ENCODE measurements around the gene DNAH12. TPM values are rescaled to one million over a fixed set of nuclear protein-coding genes. Genes with fewer than 3 reads are reported as not detected.

Gene DNAH12
- total and polyA plus RNA-seq, 9 of the 15 experiments (the other 6 are each of a cell fraction or from before 2014, with no cell fraction given), result 0.01 to 0.04 (median 0.01) TPM; not detected in 5

DNA sequence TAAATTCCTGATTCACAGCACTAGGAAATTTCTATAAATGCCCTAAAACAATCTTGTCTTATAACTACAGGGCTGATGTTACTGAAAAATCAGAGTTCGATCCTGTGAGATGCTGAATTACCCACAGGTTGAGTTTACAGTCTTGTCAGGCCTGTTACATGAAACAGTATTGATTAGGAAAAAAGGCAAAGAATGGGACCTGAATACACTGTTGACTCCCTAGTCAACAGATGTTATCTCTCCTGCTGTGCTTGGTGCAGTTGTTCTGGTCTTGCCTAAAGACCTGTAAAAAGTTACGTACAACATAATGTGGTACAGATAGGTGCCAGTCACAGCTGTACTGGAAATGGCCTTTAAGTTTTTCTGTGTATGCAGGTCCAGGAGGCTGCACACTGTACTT is 160.3 kb downstream of the DNAH12 start:
- no peak for DNase-seq (ENCODE audit: extremely low read depth in 1 of 4, low spot score in 3 of 4)
- 9% methylated on average over 2 of the region's 2 CpGs for WGBS (ENCODE audit: insufficient coverage, low coverage, missing lambda C conversion rate)
- Histone ChIP-seq H3K9me1 (ENCODE audit: control insufficient read depth, insufficient read depth, low read length) (no peaks in the 10 kb centered on the region), H4K20me1 (replicated peaks; ENCODE audit: control insufficient read depth, insufficient read depth, low read length) (no peaks in the 10 kb centered on the region), H3K27me3 (ENCODE audit: control insufficient read depth in 2 of 2, insufficient read depth in 2 of 2, low read length in 2 of 2) (no peaks in the 10 kb centered on the region), H3K4me1 (replicated peaks in 1 of 2; ENCODE audit: control insufficient read depth in 2 of 2, insufficient read depth in 2 of 2, low read length in 2 of 2) (no peaks in the 10 kb centered on the region), H3K9ac (ENCODE audit: insufficient read depth in 1 of 2, low read depth in 2 of 2, low read length in 2 of 2) (no peak overlapping the region), H2AFZ (ENCODE audit: low read depth, low read length) (no peak overlapping the region), H3K9me3 (replicated peaks; ENCODE audit: control insufficient read depth, insufficient read depth, low read depth, low read length) (no peaks in the 10 kb centered on the region), H3K4me3 (no peak overlapping the region), H3K36me3 (ENCODE audit: control insufficient read depth, insufficient read depth, low read length) (no peaks in the 10 kb centered on the region), H3K27ac (ENCODE audit: extremely low read depth, low read depth, low read length) (no peak overlapping the region), H3K79me2 (ENCODE audit: control insufficient read depth, insufficient read depth, low read length) (no peaks in the 10 kb centered on the region), H3K4me2 (ENCODE audit: insufficient read depth, low read length) (no peak overlapping the region)
- TF ChIP-seq ZNF24 (IDR thresholded peaks at IDR 0.05), result no peak
- no peak for TF ChIP-seq PHF8 (IDR thresholded peaks at IDR 0.05; ENCODE audit: borderline replicate concordance, low read length)
- TF ChIP-seq BRD4 (IDR thresholded peaks at IDR 0.05), result no peak
- TF ChIP-seq ZNF695 (CRISPR knock-in tag; IDR thresholded peaks at IDR 0.05), result no peak
- TF ChIP-seq PCBP1 (IDR thresholded peaks at IDR 0.05; ENCODE audit: low read depth, low read length, poor library complexity, severe bottlenecking), result no peak
- TF ChIP-seq, protein P1, sequence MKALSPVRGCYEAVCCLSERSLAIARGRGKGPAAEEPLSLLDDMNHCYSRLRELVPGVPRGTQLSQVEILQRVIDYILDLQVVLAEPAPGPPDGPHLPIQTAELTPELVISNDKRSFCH (CRISPR knock-in tag; IDR thresholded peaks at IDR 0.05), result no peak
- TF ChIP-seq, protein P1 (tag; IDR thresholded peaks at IDR 0.05), result no peak
- TF ChIP-seq ZSCAN29 (IDR thresholded peaks at IDR 0.05), result no peak
- TF ChIP-seq RBM34 (IDR thresholded peaks at IDR 0.05; ENCODE audit: borderline replicate concordance, insufficient read depth, low read length), result no peak
- TF ChIP-seq, protein P2, sequence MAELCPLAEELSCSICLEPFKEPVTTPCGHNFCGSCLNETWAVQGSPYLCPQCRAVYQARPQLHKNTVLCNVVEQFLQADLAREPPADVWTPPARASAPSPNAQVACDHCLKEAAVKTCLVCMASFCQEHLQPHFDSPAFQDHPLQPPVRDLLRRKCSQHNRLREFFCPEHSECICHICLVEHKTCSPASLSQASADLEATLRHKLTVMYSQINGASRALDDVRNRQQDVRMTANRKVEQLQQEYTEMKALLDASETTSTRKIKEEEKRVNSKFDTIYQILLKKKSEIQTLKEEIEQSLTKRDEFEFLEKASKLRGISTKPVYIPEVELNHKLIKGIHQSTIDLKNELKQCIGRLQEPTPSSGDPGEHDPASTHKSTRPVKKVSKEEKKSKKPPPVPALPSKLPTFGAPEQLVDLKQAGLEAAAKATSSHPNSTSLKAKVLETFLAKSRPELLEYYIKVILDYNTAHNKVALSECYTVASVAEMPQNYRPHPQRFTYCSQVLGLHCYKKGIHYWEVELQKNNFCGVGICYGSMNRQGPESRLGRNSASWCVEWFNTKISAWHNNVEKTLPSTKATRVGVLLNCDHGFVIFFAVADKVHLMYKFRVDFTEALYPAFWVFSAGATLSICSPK (IDR thresholded peaks at IDR 0.05; ENCODE audit: borderline replicate concordance), result no peak
- TF ChIP-seq KLF10 (CRISPR knock-in tag; IDR thresholded peaks at IDR 0.05), result no peak
- TF ChIP-seq EHMT2 (IDR thresholded peaks at IDR 0.05), result no peak
- no peak for TF ChIP-seq CBX3 (IDR thresholded peaks at IDR 0.05; ENCODE audit: borderline replicate concordance in 1 of 2, low read length in 2 of 2)
- no peak for TF ChIP-seq SMAD3 (CRISPR knock-in tag; conservative IDR thresholded peaks at IDR 0.05)
- TF ChIP-seq TBP (optimal IDR thresholded peaks at IDR 0.05; ENCODE audit: low read depth, low read length), result no peak
- TF ChIP-seq PPARD (CRISPR knock-in tag; IDR thresholded peaks at IDR 0.05), result no peak
- TF ChIP-seq, protein P3, sequence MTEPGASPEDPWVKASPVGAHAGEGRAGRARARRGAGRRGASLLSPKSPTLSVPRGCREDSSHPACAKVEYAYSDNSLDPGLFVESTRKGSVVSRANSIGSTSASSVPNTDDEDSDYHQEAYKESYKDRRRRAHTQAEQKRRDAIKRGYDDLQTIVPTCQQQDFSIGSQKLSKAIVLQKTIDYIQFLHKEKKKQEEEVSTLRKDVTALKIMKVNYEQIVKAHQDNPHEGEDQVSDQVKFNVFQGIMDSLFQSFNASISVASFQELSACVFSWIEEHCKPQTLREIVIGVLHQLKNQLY (CRISPR knock-in tag; conservative IDR thresholded peaks at IDR 0.05), result no peak
- TF ChIP-seq, protein P4, sequence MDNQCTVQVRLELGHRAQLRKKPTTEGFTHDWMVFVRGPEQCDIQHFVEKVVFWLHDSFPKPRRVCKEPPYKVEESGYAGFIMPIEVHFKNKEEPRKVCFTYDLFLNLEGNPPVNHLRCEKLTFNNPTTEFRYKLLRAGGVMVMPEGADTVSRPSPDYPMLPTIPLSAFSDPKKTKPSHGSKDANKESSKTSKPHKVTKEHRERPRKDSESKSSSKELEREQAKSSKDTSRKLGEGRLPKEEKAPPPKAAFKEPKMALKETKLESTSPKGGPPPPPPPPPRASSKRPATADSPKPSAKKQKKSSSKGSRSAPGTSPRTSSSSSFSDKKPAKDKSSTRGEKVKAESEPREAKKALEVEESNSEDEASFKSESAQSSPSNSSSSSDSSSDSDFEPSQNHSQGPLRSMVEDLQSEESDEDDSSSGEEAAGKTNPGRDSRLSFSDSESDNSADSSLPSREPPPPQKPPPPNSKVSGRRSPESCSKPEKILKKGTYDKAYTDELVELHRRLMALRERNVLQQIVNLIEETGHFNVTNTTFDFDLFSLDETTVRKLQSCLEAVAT (IDR thresholded peaks at IDR 0.05), result no peak
- no TSS peak for BruUV-seq (replicated peaks)
- POLR2A ChIA-PET, result no interaction called here
- in situ Hi-C loops (cut with MboI), result no loop called here
- CTCF ChIA-PET (ENCODE audit: low intra/inter-chr PET ratio), result no interaction called here
- no peak for ATAC-seq
- no peak for FAIRE-seq
- intact Hi-C loops (cut with micrococcal nuclease), result no loop called here
